Brain microvascular endothelial cell (primary cell): ENCODE results near the gene KCNJ5.

Experiments used
- DNase-seq: peaks from one replicate; pipeline ENCODE4 v3.0.0-alpha.2; 2020
- H3K27ac ChIP-seq: fragments of 250-450 bp; sonication (Bioruptor Pico); 2 replicates; pipeline ENCODE4 v1.5.1; 2020; ENCODE audit warnings: mild to moderate bottlenecking, moderate library complexity
- H3K27me3 ChIP-seq: fragments of 250-450 bp; sonication (Bioruptor Pico); replicated peaks from 2 replicates; pipeline ENCODE4 v1.5.1; 2020; ENCODE audit warnings: mild to moderate bottlenecking
- H3K36me3 ChIP-seq: fragments of 250-450 bp; sonication (Bioruptor Pico); replicated peaks from 2 replicates; pipeline ENCODE4 v1.5.1; 2020; ENCODE audit warnings: mild to moderate bottlenecking
- H3K4me3 ChIP-seq: 2 replicates; pipeline ENCODE4 v1.5.1; 2011; ENCODE audit warnings: low read depth, mild to moderate bottlenecking, control low read depth, low read length, moderate library complexity
- in situ Hi-C: cut with HindIII; loops from 2 replicates; pipeline ENCODE4 v1.10.0; 2017; ENCODE audit warnings: low sequenced_read_pairs, low pct_ligation_motif_present
- TF ChIP-seq, protein P1 (sequence below): IDR thresholded peaks from 2 replicates; pipeline ENCODE4 v1.5.1; 2011; ENCODE audit warnings: low read depth, mild to moderate bottlenecking, moderate library complexity, low read length, control low read depth, inconsistent platforms; ENCODE audit errors: missing control alignments

KCNJ5 gene

DNA sequence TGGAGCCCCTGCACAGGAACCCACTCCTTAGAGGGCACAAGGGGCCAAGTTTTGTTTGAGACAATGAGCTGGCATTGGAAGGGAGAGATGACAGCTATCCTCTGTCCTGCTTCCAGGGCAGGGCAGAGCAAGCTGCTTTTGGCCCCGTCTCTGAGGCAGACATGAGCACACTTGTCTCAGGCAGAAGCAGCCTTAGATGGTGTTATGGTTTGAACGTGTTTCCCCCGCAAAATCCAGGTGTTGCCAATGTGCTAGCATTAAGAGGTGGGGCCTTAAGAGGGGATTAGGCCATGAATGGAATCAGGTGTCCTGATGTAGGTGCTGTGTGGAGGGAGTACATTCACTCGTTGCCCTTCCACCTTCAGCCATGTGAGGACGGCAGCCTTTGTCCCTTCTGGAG is 49.0 kb downstream of the KCNJ5 start:
- TF ChIP-seq, protein P1, sequence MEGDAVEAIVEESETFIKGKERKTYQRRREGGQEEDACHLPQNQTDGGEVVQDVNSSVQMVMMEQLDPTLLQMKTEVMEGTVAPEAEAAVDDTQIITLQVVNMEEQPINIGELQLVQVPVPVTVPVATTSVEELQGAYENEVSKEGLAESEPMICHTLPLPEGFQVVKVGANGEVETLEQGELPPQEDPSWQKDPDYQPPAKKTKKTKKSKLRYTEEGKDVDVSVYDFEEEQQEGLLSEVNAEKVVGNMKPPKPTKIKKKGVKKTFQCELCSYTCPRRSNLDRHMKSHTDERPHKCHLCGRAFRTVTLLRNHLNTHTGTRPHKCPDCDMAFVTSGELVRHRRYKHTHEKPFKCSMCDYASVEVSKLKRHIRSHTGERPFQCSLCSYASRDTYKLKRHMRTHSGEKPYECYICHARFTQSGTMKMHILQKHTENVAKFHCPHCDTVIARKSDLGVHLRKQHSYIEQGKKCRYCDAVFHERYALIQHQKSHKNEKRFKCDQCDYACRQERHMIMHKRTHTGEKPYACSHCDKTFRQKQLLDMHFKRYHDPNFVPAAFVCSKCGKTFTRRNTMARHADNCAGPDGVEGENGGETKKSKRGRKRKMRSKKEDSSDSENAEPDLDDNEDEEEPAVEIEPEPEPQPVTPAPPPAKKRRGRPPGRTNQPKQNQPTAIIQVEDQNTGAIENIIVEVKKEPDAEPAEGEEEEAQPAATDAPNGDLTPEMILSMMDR = no peak
- H3K27ac ChIP-seq = no peak overlapping the region
- H3K4me3 ChIP-seq = no peak overlapping the region
- no peaks in the 10 kb centered on the region for H3K27me3 ChIP-seq
- H3K36me3 ChIP-seq = no peaks in the 10 kb centered on the region
- no peak for DNase-seq
- in situ Hi-C loops = no loop called here

DNA sequence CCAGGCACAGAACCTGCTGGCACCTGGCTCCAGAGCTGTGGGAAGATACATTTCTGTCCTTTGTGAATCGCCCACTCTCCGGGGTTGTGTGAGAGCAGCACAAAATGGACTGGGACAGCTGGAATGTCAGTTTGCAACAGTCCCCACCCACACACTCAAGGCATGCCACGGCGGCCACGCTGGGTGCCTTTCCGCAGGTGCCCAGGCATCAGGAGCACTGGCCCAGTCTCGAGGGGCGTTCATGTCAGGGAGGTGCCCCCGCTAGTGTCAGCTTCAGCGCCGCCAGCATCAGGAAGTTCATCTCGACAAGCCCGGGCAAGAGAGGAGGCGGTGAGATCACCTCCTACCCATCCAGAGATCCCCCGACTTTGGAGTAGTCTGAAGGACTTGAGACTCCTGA is 49.4 kb downstream of the KCNJ5 start:
- H3K4me3 ChIP-seq = no peak overlapping the region
- H3K27me3 ChIP-seq = no peaks in the 10 kb centered on the region
- no peaks in the 10 kb centered on the region for H3K36me3 ChIP-seq
- TF ChIP-seq, protein P1 = no peak
- in situ Hi-C loops = no loop called here
- no peak for DNase-seq
- no peak overlapping the region for H3K27ac ChIP-seq

DNA sequence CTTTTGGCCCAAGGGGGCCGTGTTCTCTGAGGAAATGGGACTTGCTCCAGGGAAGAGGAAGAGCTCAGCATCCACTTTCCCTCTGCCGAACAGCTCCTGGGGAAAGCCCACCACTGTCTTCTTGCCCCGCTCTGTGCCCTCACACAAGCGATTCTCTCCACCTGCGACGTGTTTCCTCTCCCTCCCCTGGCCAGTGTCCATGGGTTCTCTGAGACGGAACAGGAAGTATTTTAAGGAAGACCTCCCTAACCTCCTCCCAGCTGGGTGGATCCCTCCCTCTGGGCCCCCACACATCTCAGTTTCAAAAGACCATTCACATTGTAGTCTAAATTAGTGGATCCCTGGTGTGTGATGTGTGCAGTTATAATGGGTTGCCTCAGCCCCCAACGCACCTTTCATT is 50.0 kb downstream of the KCNJ5 start:
- H3K36me3 ChIP-seq = no peaks in the 10 kb centered on the region
- no peak overlapping the region for H3K27ac ChIP-seq
- H3K27me3 ChIP-seq = no peaks in the 10 kb centered on the region
- in situ Hi-C loops = no loop called here
- TF ChIP-seq, protein P1 = no peak
- H3K4me3 ChIP-seq = no peak overlapping the region
- DNase-seq = no peak

DNA sequence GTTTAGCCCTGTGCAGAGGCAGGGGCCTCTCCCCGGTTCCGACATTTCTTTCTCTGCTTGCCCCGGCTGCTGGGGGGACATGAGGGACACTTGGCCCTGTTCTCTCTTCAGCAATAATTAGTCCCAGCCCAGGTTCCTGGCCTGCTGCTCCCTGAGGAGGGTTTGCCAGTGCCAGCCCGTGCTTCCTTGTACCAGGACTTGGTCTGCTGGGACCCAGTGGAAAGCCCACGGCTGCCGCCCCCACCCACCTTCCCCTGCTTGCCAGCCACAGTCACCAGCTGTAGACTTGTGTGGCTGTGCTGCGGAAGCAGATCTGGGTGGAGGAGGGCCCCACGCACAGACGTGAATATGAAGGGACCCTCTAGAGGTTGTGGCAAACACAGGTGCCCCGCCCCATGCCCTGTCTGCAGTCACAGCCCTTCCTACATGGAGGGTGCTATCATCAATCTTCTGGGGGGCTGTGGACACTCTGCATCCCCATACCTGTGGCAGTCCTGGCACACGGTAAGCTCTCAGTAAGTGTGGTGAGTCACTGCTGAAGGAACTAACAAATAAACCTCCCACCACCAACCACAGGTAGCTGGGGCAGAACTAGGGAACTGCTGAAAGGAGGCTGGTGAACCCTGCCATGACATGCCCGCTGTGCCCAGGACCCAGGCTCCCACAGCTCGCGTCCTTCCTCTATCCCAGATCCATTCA is 50.6 kb downstream of the KCNJ5 start:
- Histone ChIP-seq H3K36me3 (no peaks in the 10 kb centered on the region), H3K4me3 (no peak overlapping the region), H3K27ac (no peak overlapping the region), H3K27me3 (no peaks in the 10 kb centered on the region)
- TF ChIP-seq, protein P1 = no peak
- in situ Hi-C loops = no loop called here
- no peak for DNase-seq

DNA sequence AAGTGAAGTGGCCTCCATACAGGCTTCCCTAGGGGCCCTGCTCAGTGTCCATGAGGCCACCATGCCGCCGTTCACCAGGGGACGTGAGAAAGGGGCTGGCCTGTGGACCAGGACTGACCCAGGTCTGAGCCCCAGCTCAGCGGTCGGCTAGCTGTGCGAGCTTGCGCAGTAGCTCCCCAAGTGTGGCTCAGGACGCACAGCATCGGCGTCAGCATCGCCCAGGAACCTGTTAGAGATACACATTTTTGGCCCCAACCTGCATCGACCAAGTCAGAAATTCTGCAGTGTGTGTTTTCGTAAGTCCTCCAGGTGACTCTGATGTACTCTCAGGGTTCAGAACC is 51.1 kb downstream of the KCNJ5 start:
- TF ChIP-seq, protein P1 = no peak
- no peak overlapping the region for H3K27ac ChIP-seq
- no peak for DNase-seq
- no peaks in the 10 kb centered on the region for H3K36me3 ChIP-seq
- H3K27me3 ChIP-seq = no peaks in the 10 kb centered on the region
- H3K4me3 ChIP-seq = no peak overlapping the region
- in situ Hi-C loops = no loop called here

DNA sequence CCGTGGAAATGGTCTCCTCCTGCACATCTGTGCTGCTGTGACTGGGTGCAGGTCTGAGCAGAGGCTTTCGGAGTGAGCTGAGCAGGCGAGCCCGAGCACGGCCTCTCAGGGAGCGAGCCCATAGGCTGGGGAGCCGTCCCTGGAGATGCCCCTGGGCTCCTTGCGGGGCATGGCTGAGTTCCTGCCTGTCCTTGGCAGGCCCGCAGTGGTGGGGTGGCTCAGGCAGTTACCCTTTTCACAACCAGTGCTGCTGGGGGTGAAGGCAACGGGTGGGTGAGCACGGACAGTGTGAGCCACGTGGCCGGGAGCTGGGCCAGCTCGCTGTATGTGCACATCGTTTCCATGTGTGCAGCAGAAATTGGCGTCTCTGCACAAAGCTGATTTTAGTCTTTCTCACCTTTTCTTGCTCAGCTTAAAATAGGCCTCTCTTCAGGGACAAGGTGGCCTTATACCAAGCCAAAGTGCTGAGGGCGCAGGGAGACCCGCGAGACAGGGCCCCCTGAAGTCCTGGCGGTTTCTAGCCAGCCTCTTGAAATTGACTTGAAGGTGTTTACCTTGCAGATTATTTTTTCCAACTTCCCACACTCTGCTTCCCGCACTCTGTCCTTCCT is 51.8 kb downstream of the KCNJ5 start, which contains the start of gene TP53AIP1:
Gene TP53AIP1, minus strand, starts transcription at position 55 of the 611 bp plus-strand sequence. CDS start 5,053 bp downstream, outside the sequence.
- H3K36me3 ChIP-seq = no peaks in the 10 kb centered on the region
- TF ChIP-seq, protein P1 = no peak
- H3K27ac ChIP-seq = no peak within 1 kb of the TSS
- DNase-seq = no peak
- no peak within 1 kb of the TSS for H3K4me3 ChIP-seq
- in situ Hi-C loops = no loop called here
- no peaks in the 10 kb centered on the region for H3K27me3 ChIP-seq
